Neural cell (in vitro differentiated cells): ENCODE results near the gene FARP2.

Source experiments
- EZH2 ChIP-seq: fragments of 200-600, 300-800 bp; shearing (Covaris generic), sonication (generic); IDR thresholded peaks from 2 replicates; pipeline ENCODE4 v1.6.1; 2014; ENCODE audit warnings: antibody characterized with exemption, low read length, borderline replicate concordance, mild to moderate bottlenecking; ENCODE audit not compliant: insufficient read depth, poor library complexity, severe bottlenecking
- MXI1 ChIP-seq: fragments of 450-650 bp; conservative IDR thresholded peaks from 2 replicates; pipeline ENCODE4 v1.6.1; 2014; ENCODE audit warnings: antibody characterized with exemption, mild to moderate bottlenecking; ENCODE audit not compliant: poor library complexity, severe bottlenecking
- RAD21 ChIP-seq: fragments of 450-650 bp; conservative IDR thresholded peaks from 2 replicates; pipeline ENCODE4 v1.6.1; 2014; ENCODE audit warnings: antibody characterized with exemption, mild to moderate bottlenecking, moderate library complexity
- TAF1 ChIP-seq: IDR thresholded peaks from 2 replicates; pipeline ENCODE4 v1.6.1; 2012; ENCODE audit warnings: low read depth
- TF ChIP-seq, protein P1 (sequence below): fragments of 450-650 bp; IDR thresholded peaks from 2 replicates; pipeline ENCODE4 v1.5.1; 2014; ENCODE audit warnings: antibody characterized with exemption, mild to moderate bottlenecking, moderate library complexity; ENCODE audit not compliant: poor library complexity, severe bottlenecking
- TF ChIP-seq, protein P2 (sequence below): IDR thresholded peaks from 2 replicates; pipeline ENCODE4 v1.6.1; 2012; ENCODE audit warnings: borderline replicate concordance

DNA sequence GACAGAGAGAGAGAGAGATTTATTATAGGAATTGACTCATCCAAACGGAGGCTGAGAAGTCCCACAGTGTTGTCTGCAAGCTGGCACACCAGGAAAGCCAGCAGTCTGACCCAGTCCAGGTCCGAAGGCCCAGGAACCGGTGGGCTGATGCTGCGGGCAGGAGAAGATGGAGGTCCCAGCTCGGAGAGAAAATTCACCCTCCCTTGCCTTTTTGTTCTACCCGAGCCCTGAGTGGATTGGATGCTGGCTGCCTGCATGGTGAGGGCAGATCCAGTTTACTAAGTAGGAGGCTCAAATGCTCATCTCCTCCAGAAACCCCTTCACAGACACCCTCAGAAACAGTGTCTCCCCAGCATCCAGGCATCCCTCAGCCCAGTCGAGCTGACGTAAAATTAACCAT, 174.5 kb downstream of the FARP2 start:
- no peak for TF ChIP-seq EZH2
- TF ChIP-seq TAF1, result no peak
- TF ChIP-seq, protein P1, sequence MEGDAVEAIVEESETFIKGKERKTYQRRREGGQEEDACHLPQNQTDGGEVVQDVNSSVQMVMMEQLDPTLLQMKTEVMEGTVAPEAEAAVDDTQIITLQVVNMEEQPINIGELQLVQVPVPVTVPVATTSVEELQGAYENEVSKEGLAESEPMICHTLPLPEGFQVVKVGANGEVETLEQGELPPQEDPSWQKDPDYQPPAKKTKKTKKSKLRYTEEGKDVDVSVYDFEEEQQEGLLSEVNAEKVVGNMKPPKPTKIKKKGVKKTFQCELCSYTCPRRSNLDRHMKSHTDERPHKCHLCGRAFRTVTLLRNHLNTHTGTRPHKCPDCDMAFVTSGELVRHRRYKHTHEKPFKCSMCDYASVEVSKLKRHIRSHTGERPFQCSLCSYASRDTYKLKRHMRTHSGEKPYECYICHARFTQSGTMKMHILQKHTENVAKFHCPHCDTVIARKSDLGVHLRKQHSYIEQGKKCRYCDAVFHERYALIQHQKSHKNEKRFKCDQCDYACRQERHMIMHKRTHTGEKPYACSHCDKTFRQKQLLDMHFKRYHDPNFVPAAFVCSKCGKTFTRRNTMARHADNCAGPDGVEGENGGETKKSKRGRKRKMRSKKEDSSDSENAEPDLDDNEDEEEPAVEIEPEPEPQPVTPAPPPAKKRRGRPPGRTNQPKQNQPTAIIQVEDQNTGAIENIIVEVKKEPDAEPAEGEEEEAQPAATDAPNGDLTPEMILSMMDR, result no peak
- TF ChIP-seq MXI1, result no peak
- TF ChIP-seq, protein P2, sequence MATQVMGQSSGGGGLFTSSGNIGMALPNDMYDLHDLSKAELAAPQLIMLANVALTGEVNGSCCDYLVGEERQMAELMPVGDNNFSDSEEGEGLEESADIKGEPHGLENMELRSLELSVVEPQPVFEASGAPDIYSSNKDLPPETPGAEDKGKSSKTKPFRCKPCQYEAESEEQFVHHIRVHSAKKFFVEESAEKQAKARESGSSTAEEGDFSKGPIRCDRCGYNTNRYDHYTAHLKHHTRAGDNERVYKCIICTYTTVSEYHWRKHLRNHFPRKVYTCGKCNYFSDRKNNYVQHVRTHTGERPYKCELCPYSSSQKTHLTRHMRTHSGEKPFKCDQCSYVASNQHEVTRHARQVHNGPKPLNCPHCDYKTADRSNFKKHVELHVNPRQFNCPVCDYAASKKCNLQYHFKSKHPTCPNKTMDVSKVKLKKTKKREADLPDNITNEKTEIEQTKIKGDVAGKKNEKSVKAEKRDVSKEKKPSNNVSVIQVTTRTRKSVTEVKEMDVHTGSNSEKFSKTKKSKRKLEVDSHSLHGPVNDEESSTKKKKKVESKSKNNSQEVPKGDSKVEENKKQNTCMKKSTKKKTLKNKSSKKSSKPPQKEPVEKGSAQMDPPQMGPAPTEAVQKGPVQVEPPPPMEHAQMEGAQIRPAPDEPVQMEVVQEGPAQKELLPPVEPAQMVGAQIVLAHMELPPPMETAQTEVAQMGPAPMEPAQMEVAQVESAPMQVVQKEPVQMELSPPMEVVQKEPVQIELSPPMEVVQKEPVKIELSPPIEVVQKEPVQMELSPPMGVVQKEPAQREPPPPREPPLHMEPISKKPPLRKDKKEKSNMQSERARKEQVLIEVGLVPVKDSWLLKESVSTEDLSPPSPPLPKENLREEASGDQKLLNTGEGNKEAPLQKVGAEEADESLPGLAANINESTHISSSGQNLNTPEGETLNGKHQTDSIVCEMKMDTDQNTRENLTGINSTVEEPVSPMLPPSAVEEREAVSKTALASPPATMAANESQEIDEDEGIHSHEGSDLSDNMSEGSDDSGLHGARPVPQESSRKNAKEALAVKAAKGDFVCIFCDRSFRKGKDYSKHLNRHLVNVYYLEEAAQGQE, result no peak
- TF ChIP-seq RAD21, result no peak
